Colon (tissue), 2 donors: Measurements from ENCODE around the gene ZC3HAV1.

Experiments used
- FAIRE-seq: peaks from 2 replicates; lab custom pipeline; 2012; peaks lifted over from hg19 to GRCh38; lab: Jason Lieb, UNC
- donor health status: control.
- donor health status: control.

The ZC3HAV1 gene

DNA sequence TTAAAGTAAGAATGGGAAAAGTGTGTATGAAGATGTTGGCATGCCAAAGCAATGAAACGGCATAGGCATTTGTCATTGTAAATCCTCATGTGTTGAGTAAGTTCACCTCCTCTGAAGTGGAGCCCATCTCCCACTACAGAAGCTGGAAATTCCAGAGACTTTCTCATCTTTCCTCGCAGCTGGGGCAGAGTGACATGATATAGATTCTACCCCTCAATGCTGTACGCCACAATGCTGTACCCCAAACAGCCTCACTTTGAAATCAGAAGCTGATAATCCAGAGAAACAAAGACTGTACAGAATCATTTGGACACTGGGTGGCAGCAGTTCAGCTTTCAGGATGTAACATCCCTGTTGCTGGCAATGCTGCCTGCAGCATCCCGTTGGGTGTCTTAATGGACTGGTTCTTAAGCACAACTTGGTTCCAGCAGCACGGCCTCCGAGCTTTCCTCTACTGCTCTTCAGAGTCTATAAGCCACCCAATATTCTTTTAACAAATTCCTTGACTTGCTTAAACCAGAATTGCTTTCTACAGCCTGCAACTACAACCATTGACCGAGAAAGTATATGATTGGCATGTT, 92.5 kb downstream of the ZC3HAV1 start:
- no peak for FAIRE-seq

- no peak for FAIRE-seq
Measured at GRCh38 chr7:139011373-139011772, 98.1 kb downstream of the ZC3HAV1 start.

GRCh38 chr7:139004321-139005090, 105.0 kb downstream of the ZC3HAV1 start:
- FAIRE-seq, result no peak

- no peak for FAIRE-seq
Measured at GRCh38 chr7:138999414-138999813, 110.1 kb downstream of the ZC3HAV1 start.
